CD4-positive, alpha-beta T cell treated with Interleukin-6 at 100 ng/mL for 8 hours (primary cell): ENCODE measurements around the gene TMEM14A.
"Not testable (repeated sequence)": the region's sequence is repeated elsewhere in the genome, so short reads cannot be mapped to it uniquely, and the experiment has no call there.

Experiments used
- DNase-seq: peaks from one replicate; pipeline ENCODE4 v3.0.0-alpha.2; 2020; ENCODE audit warnings: mixed read lengths, low spot score

The TMEM14A gene

DNA sequence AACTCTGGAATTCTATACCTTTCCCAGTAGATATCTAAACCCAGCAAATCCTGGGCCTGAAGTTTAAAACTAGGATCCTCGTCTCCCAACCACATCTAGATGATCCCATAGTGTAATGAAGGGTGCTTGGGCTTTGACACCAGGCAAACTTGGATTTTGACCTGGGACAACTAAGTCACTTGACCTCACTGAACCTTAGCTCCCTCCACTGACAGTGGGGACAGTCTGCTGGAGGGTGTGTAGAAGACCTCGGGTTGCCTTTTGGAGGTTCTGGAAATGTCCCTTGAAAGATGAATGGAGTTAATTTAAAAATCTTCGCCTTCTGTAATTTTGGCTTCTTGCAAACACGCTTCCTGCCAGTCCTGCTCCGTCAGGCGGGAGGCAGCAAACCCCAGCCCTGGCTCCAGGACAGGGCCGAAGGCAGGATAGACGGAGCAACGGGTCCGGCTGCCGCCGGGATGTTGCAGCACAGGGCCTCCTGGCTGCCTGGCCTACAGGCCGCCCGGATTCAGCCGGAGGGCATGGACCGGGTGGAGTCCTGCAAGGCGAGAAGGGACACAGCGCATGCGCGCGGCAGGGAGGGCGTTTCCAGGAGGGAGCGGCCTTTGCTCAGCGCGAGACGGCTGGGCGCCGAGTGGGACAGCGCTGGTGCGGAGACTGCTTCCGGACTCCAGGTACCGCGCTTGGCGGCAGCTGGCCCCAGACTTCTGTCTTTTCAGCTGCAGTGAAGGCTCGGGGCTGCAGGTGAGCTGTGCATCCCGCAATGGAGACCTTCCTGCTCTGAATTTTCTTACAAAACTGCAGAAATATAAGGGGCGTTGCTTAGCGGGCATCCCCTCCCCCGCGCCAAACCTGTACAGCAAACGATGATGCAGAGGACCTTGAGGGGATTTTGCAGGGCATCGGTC is at the start of gene TMEM14A:
TMEM14A (plus strand) TSS at position 612 of the 908 bp plus-strand sequence. CDS start 5,990 bp downstream, outside the sequence.
- peak; percentile 92 for DNase-seq

DNA sequence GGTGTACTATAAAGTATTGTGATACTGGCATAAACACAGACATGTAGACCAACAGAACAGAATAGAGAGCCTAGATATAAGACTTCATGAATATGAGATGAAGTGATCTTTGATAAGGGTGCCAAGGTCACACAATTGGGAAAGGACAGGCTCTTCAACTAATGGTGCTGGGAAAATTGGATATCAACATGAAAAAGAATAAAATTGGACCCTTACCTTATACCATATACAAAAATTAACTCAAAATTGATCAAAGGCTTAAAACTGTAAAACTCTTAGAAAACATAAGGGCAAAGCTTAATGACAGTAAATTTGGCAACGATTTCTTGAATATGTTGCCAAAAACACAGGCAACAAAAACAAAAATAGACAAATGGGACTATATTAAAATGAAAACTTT is 49.3 kb upstream of the TMEM14A start:
- no peak for DNase-seq

DNA sequence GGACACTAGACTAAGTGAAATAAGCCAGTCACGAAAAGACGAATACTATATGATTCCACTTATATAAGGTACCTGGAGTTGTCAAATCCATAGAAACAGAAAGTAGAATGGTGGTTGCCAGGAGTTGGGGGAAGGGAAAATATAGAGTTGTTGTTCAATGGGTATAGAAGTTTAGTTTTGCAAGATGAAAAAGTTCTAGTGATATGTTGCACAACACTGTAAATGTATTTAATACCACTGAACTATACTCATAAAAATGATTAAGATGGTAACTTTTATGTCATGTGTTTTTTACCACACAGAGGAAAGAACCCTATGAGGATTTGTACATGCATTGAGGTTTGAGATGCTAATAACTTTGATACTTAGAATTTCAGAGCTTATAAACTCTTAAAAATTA is 48.1 kb upstream of the TMEM14A start:
- DNase-seq: no peak

DNA sequence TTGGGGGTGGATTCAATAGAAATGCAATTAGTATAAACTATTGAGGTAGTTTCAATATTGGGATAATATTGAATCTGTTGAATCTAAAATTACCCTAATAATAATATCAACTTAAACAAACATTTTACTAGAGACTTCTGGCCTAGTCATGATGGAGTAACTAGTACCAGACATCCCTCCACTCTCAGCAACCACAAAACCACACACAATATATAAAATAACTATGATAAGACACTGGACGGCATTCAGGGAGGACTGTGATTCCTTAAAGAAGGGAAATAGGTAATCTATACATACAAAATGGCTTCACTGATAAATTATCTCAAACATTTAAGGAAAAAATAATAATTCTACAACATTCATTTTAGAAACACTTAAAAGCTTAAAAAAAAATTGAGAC is 38.9 kb upstream of the TMEM14A start:
- no peak for DNase-seq

GRCh38 chr6:52634211-52634610 is 36.7 kb upstream of the TMEM14A start:
- DNase-seq: no peak

DNA sequence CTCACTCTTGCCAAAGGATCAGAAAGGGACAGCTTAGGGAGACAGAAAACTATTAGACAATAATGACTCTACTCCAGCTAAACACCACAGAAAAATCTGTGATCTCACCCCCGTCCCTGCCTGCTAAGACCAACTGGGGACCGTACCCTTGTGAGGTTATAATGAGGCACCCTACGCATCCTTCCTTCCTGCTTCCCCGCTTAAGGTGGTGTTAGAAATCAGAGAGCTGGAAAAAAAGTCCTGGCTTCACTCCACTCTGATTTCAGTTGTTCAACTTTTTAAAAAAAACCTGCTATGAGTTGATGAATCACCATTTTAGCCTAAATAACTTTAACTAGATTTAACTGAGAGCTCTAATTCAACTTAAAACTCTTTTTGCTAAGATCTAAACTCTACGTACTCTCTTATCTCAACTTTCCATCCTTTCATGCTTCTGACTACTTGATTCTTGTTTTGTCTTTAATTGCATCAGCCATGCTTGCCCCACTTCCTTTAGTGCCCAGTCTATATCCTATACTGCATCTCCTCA is 35.8 kb upstream of the TMEM14A start:
- no peak for DNase-seq

DNA sequence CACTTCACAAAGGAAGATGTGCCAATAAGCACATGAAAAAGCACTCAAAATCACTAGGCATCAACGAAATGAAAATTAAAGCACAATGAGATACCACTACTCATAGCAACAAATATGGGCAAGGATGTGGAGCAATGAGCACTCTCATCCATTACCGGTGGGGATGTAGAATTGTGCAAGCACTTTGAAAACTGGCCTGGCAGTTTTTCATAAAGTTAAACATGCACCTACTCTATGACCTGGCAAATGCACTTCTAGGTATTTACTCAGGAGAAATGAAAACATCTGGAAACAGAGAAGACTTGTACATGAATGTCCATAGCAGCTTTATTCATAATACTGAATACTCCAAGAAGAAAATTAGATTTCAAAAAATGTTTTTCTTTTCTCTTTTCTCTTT is 34.1 kb upstream of the TMEM14A start:
- no peak for DNase-seq

DNA sequence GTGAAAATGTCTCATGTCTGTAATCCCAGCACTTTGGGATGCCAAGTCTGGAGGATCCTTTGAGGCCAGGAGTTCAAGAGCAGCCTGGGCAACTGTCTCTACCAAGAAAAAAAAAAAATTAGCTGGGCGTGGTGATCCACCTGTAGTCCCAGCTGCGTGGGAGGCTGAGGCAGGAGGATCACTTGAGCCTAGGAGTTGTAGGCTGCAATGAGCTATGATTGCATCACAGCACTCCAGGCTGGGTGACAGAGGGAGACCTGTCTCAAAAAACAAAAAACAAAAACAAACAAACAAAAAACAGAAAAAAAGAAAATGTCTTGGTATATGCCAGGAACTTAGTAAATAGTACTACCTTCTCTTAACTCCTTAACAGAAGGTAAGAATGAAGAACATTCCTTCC is 31.4 kb upstream of the TMEM14A start:
- DNase-seq: no peak

DNA sequence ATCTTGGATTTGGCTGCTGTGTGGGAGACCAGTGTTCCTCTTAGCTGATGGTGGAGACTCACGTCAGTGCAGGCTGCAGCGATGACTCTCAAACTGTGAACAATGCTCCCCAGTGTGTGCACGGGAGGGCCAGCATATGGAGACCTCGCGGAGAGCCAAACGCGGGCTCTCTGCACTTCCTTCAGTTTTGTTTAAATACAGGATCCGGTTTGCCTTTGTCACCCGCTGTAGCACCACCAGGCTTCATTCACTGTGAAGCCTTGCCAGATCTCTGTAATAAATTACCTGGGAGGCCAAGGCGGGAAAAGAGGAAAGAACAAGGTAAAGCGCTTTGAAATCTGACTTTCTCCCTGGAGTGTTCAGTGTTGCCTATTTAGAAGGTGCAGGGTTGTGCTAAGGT is 30.7 kb upstream of the TMEM14A start:
- DNase-seq: no peak

- DNase-seq: no peak
Observed at GRCh38 chr6:52640916-52641315, 30.0 kb upstream of the TMEM14A start.

- no peak for DNase-seq
Observed at GRCh38 chr6:52641388-52641787, 29.5 kb upstream of the TMEM14A start.

GRCh38 chr6:52641826-52642225 is 29.1 kb upstream of the TMEM14A start:
- no peak for DNase-seq

- DNase-seq: no peak
Observed at GRCh38 chr6:52642368-52642767, 28.5 kb upstream of the TMEM14A start.

DNA sequence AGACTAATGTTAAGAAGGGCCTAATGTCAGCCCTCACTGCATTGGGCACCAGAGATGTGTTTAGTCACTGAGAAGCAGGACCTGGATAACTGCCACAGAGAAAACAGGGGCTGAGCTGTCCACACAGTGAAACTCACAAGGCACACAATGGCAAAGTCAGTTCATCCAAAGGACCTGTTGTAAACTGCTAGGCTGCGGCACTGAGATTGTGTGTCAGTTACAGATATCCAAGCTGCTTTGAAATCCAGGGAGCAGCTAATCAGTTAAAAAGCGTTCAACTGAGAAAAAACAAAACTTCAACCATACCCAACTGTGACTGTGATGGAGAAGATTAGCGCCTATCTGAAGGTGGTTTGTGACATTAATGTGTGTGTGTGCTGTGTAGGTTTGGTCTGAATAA is 27.8 kb upstream of the TMEM14A start:
- no peak for DNase-seq

- DNase-seq: no peak
Observed at GRCh38 chr6:52644253-52644652, 26.7 kb upstream of the TMEM14A start.

DNA sequence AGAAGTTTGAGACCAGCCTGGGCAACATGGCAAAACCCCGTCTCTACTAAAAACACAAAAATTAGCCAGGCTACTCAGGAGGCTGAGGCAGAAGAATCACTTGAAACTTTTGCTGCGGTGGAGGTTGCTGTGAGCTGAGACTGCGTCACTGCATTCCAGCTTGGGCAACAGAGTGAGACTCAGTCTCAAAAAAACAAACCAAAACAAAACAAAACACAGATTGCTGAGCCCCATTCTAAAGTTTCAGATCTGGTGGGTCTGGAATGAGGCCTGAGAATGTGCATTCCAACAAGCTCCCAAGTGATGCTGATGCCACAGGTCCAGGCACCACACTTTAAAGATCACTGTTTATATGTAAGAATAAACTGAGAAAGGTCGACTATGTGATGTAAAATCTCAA is 24.9 kb upstream of the TMEM14A start:
- no peak for DNase-seq

DNA sequence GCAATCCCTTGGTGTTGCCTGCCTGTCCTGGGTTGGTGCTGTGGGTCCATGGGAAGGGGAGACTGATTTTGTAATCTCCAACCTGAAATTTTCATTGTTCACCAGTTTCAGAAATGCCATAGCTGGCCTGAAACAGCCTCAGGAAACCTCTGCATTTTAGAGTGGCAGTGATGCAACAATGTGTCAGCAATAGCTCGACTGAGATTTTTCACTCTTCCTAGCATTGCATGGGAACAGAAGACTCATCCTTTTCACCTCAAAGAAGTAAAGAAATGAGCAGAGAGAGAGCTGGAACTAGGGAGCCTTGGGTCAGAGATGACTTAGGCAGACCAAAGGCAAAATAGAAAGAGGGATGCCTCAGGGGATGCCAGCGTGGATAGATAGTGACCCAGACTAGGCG is 23.7 kb upstream of the TMEM14A start:
- no peak for DNase-seq

- no peak for DNase-seq
Observed at GRCh38 chr6:52649536-52650160, 21.3 kb upstream of the TMEM14A start.

GRCh38 chr6:52650941-52651340 is 20.0 kb upstream of the TMEM14A start:
- DNase-seq: no peak

- DNase-seq: no peak
Observed at GRCh38 chr6:52653151-52653550, 17.8 kb upstream of the TMEM14A start.

- DNase-seq: no peak
Observed at GRCh38 chr6:52654007-52654406, 16.9 kb upstream of the TMEM14A start.

- no peak for DNase-seq
Observed at GRCh38 chr6:52654592-52654991, 16.3 kb upstream of the TMEM14A start.

GRCh38 chr6:52655941-52656340 is 15.0 kb upstream of the TMEM14A start:
- DNase-seq: not testable (repeated sequence)
